Measurements from ENCODE around the gene SLC6A2.

Gene SLC6A2

GRCh38 chr16:55678161-55678821 is 22.5 kb downstream of the SLC6A2 start:
- no peak for DNase-seq

DNA sequence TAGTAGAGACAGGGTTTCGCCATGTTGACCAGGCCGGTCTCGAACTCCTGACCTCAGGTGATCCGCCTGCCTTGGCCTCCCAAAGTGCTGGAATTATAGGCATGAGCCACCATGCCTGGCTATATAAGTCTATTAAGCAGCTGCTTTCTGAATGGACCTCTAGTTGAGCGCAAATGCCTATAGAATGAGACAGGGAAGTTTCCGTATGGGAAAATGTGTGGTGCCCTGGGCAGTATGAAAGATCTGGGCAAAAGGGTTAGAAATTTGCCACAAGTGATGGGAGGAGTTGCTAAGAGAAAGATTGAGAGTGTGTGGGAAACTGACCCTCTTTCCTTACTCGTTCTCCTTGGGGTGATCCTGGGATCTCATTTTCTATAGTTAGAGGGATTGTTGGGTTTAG is 26.3 kb downstream of the SLC6A2 start:
- DNase-seq = no peak

GRCh38 chr16:55685973-55686372 is 30.2 kb downstream of the SLC6A2 start:
- DNase-seq = no peak

- no peak for DNase-seq
Observed at GRCh38 chr16:55686671-55687070, 30.9 kb downstream of the SLC6A2 start.

DNA sequence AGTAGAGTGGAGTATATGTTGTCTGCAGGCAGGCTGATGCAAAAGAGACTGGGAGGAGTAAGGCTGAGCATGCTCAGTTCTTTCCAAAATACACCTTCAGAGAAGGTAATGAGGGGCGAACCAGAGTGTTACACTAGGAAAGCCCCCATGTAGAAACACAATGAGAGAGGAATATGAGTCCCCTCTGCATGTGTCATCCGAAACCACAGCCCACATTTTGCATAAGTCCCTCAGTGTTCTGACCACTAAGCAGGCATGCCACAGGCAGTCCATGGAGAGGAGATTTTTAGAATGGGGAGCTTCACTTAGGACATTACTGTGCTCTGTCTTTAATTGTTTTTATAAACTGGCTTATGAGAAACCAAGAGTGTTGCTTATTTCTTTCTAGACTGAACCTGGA is 32.0 kb downstream of the SLC6A2 start:
- no peak for DNase-seq

GRCh38 chr16:55690841-55691240 is 35.1 kb downstream of the SLC6A2 start:
- DNase-seq = no peak

DNA sequence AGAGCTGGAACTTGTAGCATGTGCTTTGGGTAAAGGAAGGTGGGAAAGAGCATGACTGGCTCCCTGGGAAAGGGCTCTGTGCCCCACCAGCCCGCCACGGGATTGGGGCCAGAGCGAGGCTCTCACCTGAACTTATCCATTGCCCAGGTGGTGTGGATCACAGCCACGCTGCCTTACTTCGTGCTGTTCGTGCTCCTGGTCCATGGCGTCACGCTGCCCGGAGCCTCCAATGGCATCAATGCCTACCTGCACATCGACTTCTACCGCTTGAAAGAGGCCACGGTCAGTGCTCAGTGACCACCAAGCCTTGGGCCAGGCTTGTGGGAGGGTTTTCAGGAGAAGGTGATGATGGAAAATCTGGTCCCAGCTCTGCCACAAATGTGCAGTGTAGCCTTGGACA is 36.0 kb downstream of the SLC6A2 start:
- no peak for DNase-seq

GRCh38 chr16:55695595-55695994 is 39.8 kb downstream of the SLC6A2 start:
- no peak for DNase-seq

DNA sequence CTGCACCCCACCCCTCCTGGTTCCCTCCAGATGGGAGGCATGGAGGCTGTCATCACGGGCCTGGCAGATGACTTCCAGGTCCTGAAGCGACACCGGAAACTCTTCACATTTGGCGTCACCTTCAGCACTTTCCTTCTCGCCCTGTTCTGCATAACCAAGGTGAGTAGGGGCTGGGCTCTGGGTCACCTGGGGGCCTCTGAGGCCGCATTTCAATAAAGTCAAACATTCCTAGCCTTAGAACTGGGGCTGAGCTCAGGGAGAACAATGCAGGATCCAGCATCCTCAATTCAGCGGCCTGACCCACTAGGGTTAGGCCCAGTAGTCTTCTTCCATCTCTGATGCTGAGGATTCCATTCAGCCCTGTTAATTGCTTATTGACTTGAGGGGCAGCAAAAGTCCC is 42.1 kb downstream of the SLC6A2 start:
- DNase-seq = no peak

DNA sequence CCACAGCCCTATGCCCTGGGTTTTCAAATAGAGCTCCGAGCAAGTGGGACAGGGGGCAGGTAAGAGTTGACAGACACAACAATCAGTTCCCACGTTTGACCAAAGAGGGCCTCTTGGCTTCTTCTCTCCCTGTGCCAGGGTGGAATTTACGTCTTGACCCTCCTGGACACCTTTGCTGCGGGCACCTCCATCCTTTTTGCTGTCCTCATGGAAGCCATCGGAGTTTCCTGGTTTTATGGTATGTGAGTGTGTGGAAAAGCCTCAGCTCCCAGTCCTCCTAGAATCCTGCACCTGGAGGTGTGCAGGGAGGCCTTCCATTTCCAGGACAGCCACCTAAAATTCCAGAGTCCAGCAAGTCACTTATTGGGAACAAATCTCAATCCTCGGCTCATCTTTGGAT is 42.5 kb downstream of the SLC6A2 start:
- no peak for DNase-seq

GRCh38 chr16:55698946-55699345 is 43.2 kb downstream of the SLC6A2 start:
- DNase-seq = no peak

DNA sequence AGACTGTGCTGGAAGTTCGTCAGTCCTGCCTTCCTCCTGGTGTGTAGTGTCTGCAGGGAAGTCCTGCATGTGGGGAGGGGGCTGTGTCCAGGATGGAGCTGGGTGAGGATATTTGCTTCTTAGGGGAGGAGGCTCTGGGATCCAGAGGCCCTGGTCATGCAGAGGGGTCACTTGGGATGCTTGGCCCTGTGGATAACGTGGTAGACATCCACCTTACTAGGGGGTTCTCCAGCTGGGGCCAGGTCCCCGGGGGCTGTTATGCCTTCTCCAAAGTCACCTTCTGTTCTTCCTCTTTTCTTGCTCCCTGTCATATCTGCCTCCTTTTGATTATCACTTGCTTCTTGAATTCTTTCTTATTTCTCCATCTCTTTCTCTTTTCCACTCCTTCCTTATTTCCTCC is 43.8 kb downstream of the SLC6A2 start:
- DNase-seq = no peak

DNA sequence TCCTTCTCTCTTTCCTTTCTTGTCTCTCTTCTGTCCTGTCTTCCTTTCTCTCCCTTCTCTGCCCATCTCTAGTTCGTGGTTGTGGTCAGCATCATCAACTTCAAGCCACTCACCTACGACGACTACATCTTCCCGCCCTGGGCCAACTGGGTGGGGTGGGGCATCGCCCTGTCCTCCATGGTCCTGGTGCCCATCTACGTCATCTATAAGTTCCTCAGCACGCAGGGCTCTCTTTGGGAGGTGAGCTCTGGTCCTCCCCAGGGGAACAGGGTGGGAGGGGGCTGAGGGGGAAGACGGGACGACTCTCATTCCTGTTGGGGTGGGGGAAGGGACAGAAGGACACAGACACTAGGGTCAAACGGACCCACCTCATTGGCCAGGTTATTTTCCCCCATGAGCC is 44.3 kb downstream of the SLC6A2 start:
- no peak for DNase-seq

GRCh38 chr16:55700961-55701360 is 45.2 kb downstream of the SLC6A2 start:
- DNase-seq = no peak

GRCh38 chr16:55701442-55702319 is 45.9 kb downstream of the SLC6A2 start:
- peak in 1 of 2 experiments; percentile 16 for DNase-seq

GRCh38 chr16:55703003-55704001 is 47.5 kb downstream of the SLC6A2 start:
- peak in 1 of 2 experiments; percentile 13 for DNase-seq

- no peak for DNase-seq
Observed at GRCh38 chr16:55706739-55707384, 51.1 kb downstream of the SLC6A2 start.

DNA sequence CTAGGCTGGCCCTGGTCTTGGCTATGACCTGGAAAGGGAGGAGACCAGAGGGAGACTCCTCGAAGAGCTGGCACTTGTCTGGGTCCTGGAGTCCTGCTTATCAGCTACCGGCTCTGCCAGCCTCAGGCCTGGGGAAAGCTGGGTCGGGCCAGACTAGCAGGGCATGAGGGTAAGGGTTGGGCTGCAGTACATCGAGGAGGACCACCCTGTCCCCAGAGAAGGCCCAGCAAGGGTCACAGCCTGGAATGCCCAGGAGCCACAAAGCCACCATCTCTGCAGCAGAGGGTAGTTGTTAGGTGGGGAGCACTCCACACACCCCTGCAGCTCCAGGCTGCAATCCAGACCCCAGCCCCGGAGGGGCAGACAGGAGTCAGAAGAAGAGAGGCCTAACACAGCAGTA is 54.0 kb downstream of the SLC6A2 start:
- no peak for DNase-seq

DNA sequence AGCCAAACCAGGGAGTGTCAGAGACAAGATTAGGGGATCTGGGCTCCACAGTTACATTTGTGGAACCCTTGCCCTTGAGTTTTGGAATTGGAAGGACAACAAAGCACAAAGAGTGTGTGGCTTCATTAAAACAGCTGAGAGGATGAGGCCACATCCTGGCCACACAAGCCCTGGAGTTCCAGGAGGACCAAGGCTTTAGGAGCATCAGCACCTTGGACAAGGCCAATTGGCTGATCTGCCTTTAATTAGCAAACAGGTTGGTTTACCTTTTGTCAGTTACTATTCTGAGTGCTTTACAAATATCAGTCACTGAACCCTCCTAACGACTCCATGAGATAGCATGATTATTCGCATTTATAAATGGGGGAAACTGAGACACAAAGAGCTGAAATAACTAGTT is 54.7 kb downstream of the SLC6A2 start:
- no peak for DNase-seq

DNA sequence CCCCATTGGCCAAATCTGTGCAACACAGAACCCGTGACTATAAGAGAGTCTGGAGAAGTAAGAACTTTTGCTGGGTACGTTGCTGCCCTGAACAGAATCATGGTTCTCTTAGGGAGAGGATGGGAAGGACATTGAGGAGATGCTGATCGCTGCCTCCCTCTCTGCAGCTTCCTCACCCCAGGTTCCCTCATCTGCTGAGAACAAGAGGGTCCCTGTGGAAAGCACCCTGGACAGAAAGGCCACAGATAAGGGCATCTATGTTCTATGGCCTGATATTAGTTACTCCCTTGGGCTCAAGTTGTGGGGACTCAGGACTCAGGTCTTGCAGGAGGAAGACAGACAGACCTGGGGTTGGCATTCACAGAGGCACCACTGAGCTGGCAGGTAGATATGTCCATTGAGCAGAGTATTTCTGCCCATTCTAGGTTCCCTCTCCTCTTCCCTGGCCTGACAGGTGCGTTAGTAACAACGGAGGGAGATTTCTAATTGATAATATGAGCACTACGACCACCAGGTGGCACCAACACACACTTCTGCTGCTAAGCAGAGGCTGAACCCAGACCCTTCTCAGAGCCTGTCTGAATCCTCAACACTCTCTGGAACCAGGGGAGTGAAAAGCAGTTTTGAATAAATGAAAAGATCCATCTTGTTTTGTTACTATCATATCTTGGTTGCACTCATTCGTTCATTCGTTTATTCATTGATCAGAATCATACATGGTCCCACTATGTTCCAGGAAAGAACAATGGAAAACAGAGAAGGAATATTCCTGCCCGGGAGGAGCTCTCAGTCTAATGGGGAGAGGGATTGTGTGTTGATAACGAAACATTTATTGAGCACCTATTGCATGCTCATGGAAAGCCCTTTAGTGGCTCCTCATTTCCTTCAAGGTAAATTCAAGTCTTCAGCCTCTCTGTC is 56.4 kb downstream of the SLC6A2 start:
- peak; percentile 10 to 56 for DNase-seq

GRCh38 chr16:55713103-55713502 is 57.3 kb downstream of the SLC6A2 start:
- no peak for DNase-seq

All from NCI-H526 (cell line).